IPS-NIHi11 (cell line): ENCODE measurements around the gene AREG.

Experiments
- DNase-seq: peaks from one replicate; pipeline ENCODE4 v3.0.0; 2012; ENCODE audit warnings: mixed read lengths, low spot score

The AREG gene

DNA sequence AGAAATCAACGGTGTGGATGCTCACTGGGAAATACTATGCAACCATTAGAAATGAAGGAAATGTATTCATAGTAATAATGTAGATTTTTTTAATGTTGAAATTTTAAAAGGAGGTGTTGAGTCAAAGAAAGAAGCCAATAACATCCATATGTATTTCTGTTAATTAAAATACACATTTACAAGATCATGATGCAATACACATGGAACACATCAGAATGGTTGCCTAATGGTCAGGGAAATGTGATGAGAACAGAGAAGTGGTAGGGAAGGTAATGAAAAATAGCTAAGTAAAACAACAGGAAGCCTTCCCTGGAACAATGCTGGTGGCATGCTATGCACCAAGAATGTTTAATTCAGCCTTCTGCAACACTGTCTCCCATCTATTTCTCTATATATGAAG is 18.2 kb downstream of the AREG start:
- DNase-seq, result no peak

DNA sequence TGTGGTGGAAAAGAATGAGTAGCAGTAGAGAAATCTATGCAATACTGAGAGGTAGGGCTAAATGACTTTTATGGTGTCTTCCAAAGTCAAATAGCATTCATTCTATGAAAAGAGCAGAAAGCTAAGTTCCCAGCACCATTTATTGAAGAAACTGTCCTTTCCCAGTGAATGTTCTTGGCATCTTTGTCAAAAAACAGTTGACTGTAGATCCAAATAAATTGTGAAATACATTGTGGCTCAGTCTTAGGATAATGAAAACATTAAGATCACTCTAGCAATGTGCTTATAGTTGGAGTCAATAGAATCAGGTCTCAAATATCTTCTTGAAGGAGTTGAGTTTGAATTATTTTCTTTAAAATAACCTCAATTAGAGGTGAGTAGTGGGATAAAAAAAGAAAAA is 19.4 kb downstream of the AREG start:
- no peak for DNase-seq

DNA sequence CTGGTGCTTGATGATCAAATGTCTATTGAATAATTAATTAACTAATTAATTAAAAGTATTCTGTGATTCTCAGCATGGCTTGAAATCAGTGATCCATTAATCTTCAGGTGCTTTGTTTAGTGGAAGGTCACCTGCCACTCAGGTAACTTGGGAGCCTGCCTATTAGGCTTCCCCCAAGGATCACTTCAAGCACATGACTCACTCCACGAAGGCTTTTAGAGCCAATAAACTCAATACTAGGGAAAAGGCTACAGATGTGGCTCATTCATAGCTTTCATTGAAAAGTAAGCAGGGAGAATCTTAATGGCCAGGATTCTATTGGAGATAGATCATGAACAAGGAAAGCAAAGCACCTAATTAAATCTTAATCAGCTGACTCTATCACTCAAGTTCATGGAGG is 21.3 kb downstream of the AREG start:
- no peak for DNase-seq

DNA sequence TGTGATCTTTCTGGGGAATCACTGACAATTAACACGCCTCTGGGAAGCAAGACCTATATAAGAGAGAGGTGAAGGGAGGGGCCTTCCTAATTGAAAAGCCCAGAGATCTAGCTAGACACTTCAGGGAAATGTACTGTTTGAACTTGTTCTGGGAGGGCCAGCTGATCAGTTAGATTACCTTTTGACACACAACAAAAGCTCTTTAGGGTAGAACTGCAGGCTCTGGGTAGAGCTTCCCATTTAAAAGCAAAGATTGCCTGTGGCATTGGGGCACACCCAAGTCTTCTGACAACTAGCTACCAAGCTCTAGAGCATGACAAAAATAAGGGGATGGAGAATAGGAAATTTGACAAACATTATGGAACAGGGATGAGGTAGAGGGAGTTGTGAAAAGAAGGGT is 26.3 kb downstream of the AREG start:
- DNase-seq, result no peak

DNA sequence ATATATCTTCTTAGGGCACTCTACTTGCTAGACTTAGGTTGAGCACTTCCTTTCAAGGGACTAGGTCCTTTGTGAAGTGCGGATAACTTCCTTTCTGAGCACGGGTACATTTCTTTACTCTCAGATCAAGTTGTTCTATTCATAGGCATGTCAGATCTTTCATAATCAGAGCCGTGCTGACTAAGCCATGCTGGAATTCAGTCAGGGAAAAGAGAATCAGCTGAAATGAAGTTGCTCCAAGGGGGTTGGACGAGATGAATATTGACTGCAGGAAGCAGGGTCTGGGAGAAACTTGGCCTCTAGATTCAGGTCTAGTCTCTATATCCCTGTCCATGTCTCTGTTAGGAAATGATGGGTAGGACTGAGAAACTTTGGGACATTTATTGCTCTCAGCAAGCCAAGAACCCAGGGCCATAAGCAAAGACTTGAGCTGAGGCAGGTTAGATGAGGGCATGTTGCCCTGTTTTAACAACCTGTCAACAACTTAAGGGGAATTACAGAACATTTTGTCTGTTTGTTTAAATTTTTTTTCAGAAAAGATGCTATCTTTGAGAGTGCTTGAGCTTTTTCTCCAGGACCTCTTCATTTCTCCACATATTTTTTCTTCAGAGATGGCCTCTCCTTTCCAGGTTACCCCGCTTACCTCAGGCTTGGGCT is 28.3 kb downstream of the AREG start:
- DNase-seq, result no peak

DNA sequence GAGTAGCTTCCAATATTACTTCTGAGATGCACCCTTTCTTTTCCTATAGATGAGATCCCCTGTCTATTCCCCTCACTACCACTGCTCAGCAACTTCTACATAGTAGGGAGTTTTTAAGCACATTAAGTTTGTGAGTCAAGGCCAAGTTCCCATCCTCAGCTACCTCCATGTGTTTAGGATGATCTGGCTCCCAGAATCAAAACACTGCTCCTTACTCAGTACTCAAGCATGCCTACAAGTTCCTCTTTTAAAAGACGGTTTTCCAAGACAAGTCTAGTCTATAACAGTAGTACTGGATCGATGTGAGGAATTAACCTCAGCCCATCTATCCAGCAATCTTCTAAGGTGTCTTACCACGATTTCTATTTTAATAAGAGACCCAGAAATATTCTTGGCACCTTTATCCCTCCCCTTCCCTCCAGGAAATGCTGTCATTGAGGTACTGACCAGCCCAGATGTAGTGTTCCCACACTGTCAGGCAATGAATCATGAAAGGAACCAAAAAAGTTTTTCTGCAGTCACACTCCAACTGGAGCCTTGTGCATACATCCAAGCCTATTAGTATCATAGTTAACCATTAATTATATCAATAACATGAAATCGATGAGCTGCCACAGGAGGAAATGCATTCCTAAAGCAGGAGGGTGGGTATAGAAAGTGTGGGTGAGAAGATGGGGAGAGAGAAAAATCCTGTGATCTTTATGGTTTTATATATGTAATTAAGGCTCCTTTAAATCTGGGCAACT is 29.6 kb downstream of the AREG start:
- DNase-seq, result no peak

DNA sequence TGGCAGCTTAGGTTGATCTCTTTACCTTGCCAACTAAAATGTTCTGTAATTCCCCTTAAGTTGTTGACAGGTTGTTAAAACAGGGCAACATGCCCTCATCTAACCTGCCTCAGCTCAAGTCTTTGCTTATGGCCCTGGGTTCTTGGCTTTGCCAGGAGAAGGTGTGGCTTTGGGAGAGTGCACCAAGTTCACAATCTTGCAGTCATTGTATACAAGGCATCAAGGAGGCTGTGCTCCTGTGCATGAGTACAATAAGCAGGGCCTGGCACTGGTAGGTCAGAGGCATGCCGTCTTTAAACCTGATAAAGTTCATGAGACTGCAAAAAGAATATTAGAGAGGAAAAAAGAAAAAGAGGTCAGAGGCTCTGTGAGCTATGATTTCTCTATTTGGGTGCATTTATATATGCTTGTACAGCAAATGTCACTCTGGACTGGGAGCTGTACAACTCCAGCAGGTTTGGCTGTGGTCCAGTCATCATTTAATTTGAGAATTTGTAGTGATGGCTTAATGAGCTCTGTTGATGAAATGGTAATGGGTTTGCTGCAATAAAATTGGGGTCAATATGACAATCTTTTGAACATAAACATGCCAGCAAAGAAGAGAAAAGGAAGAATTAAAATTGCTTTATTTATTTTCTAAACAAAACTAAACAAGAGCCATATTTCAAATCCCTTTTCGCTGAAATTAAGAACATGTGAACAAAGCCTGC is 30.3 kb downstream of the AREG start:
- DNase-seq, result no peak

DNA sequence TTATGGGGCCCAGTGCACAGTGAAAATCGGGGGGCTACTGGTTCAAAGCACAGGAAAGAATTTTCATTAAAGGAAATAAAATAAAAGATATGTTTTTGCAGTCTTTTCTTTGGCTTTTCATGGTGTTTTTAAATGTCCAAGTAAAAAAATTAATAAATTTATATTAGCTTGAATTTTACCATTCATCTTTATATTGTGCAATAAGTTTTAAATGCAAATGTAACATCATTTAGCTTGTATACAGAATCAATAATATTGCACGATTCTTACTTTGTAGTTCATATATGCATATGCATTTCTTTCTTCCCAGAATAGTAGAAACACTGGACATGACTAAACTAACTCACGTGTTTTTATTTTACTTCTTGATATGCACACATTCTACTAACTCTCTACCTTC is 31.0 kb downstream of the AREG start:
- DNase-seq, result no peak

DNA sequence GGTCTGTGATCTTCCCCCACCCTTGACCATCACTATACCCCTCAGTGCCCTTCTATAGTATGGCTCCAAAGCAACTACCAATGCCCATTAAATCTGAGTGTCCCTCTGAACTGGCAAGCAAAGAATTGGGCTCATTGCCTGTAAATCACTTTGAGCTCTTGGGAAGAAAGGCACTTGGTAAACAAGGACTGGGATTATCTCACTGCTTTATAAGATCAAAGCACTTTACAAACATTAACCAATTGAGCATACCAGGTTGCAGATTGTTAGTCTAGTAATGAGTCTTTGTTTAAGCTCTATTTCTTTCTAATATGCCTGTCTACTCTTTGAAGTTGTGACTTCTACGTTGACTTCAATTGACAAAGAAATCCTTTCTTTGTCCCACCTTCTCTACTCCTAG is 34.1 kb downstream of the AREG start:
- DNase-seq, result no peak

DNA sequence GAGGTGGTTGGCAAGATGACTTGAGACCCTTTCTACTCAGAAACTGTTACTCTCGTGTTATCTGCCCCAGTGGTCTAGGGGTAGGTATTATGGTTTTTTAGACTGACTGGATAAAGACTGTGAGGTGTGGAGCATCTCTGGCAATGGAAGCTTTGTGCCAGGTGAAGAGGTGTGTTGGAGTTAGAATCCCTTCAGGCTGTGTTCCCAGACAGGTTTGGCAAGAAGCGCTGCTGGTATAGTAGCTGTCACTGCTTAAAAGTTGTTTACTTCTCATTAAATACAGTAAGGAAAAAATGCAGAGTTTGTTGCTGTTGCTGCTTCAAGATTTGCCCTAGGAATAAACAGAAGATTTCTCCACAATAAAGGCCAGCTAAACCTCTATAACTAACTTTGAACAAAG is 35.3 kb downstream of the AREG start:
- no peak for DNase-seq

DNA sequence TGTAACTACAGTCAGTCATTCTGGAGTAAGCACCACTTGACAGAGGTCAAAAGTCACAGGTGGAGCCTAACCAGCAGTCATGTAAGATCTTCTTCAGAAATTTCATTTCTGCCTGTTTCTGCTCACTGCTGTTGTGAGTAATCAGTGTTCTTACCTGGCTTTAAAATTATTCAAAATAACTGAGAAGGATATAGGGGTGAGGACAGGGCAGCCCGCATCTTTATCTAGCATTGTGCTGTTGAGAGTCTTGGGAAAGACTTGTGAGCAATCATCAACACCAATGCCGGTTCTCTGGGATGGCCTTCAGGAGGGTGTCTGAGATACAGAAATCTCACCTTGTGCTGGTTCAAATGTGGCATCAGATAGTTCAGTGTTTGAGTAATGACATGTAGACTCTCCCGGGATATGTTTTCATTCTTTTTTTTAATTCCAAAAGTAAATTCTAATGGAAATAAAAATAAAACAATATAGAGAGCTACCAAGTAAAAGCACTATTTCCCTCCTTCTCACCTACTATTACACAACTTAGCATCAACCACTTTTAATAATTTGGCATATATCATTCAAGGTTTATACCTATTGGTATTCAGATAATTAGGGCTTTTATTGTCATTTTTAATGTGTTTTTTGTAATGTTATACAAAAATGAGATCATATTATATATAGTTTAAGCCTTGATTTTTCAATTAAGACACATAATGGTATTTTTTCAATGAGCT is 37.1 kb downstream of the AREG start:
- DNase-seq, result no peak

DNA sequence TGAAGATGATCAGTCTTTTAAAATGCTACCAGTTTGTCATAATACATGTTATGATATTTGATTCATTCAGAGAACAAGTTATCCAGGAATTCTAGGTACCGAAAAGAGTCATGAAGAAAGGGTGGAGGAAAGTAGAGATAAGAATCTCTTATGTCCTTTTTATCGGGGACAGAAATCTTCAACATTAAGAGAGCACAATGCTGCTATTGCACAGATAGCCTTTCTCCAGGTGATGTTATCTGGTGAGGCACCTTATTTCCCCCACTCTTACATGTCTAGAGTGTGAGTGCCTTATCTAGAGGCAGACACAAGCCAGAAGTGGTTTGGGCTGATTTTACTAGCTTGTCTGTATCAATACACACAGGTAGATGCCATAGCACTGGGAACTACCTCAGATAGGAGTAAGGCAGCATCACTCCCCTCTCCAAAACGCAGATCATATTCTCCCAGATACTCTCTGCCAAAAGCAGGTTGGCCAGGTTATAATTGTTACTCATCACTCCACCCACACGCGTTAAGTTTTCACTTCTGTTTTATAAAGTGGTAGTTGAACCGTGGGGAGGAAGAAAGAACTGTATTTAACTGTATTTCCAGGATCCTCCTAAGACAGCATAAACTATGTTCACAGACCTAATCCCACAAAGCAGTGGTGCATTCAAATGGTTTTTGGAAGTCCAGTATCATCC is 38.4 kb downstream of the AREG start:
- no peak for DNase-seq

DNA sequence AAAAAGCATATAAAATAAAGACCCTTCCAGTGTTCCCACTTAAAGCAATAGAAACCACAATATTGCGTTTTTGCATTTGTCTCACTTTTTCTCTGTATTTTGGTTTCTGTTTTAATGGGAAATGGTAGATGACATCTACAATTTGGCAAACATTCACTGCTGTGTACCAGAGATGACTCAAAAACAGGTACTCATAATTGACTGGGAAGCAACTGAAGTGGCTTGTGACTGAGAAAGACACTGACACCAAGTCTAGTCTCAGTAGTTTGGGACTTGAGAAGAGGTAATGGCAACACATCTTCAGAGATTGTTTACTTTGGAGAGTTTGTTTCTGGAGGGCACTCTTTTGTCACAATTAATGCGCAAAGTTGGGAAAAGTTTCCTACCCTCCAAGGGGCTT is 42.0 kb downstream of the AREG start:
- no peak for DNase-seq

DNA sequence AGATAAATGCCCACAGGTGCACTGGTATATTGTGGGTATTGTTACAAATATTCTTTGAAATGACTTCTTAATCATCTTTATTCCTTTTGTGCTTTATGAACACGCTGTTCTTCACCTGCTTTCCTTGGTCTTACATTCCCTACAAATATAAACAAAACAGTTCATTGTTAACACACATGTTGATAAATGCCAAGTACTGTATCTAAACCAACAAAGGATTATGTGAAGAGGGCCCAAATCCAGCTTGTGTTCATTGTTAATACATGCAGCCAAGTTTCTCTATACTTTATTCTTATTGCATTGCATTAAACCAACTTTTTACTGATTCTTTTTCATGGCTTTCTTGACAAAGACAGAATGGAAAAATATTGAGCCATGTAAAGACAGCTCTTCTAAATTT is 42.8 kb downstream of the AREG start:
- no peak for DNase-seq

DNA sequence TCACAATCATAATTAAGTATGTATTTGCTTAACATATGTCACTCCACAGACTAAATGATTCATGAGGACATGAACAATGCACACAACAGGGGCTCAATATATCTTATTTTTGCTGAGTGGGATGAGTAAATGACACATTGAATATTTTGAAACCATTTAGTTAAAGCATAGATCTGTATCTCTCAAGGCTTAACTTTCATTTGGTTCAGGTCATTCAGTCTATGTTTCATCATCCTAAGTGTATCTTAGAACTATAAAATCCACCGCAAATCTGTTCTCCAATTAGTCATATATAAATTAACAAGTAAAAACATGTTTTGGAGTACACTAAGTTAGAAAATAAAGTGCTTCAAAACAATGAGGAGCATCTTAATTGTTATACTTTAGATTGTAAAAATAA is 45.8 kb downstream of the AREG start:
- no peak for DNase-seq

DNA sequence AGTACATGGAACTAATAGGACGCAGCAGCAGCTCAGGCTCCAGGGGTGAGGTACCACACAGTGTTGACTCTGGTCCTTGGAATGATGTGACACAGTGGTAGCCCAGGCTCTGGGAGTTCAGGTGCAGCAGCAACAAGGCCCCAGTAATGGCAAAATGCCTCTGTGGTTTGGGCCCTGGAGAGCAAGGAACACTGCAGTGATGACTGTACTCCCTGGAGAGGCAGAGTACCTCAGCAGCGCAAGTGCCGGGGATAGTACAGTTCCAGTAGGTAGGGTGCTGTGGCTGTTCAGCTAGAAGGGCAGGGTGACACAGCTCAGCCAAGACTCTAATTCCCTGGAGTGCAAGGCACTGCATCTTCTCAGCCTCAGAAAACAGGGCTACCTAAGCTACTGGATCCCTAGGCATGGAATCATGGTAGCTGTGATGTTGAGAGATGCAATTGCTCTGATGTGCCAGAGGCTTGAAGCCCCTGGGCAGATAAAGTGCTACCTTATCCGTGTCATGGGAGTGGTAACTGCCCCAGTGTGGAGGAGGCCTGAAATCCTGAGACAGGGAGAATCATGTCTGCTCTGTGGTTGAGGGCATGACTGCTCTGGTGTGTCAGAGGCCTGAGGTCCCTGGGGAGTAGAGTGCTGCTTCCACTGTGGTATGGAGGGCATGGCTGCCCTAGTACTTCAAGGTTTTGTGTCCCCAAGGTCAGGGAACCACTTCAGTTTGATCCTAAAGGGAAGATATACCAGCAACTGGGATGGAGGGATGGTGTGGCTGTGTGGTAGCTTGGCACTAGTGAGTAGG is 55.2 kb downstream of the AREG start:
- no peak for DNase-seq

DNA sequence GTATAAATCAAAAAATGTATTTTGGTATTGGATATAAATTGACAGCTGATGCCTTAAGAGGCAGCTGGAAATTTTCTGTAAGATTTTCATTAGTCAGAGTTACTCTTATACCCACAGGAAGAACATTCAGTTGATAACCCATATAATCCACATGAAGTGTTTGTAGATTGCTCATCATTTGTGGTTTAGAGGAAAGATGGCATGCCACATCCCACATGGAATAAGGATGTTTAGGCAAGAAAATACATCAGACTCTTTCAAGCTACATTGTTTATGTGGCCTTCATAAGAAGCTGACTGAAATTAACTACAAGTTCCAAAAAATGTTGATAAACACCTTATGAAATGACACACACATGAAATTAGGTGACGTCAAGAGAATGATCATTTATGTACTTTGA is 56.6 kb downstream of the AREG start:
- DNase-seq, result no peak

DNA sequence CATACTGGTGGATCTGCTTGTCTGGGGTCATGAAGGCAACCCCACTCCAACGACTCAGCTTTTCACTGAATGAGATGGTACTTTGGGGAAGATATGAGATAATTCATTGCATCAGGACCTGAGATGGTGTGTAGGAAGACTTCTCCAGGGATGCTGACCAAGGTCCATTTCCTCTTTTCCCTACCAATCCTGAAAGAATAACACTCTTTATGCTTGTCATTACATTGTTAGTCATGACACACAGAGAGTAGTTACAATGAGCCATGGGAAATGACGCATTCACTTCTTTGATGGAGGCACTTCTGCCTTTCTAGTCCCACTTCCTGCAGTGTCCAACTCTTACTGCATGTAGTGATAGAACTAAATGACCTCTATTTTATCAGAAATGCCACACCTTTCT is 58.6 kb downstream of the AREG start:
- DNase-seq, result no peak

DNA sequence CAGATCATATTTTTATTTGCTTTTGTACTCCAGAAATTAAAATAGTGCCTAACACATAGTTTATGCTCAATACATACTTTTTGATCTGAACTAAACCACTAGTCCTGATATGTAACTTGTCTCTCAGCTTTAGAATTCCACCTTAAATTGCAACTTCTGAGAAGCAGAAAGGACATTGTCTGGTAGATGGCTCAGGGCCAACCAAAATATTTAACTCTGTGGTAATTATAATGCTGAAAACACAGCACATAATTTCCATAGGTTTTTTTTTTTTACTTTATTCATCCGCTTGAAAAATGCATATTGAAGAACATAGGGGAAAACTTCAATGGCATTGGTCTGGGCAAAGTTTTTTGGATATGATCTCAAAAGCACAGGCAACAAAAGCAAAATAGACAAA is 59.3 kb downstream of the AREG start:
- no peak for DNase-seq
